CD4-positive, alpha-beta T cell (primary cell): ENCODE measurements around the gene RLN2. TPM values are rescaled to one million over a fixed set of nuclear protein-coding genes. Genes with fewer than 3 reads are reported as not detected.
A peak's percentile ranks its signal among the peaks of the same experiment; 100 is the strongest.
"Not testable (repeated sequence)": the region's sequence is repeated elsewhere in the genome, so short reads cannot be mapped to it uniquely, and the experiment has no call there.

Experiments used
- ATAC-seq: fragments of 200-7000 bp; cut with Tn5 transposase; one replicate; pipeline ENCODE4 v1.10.0; 2022; ENCODE audit warnings: mild to moderate bottlenecking; ENCODE audit not compliant: poor library complexity
- CTCF ChIA-PET: fragments of 350-600 bp; sonication (Branson Sonifier 250); formaldehyde crosslinking; loops from one replicate; lab custom pipeline; 2021; ENCODE audit warnings: antibody characterized with exemption, inconsistent platforms; lab: Charles Lee
- POLR2A ChIA-PET: fragments of 350-600 bp; sonication (Branson Sonifier 250); formaldehyde crosslinking; loops from one replicate; lab custom pipeline; 2021; ENCODE audit warnings: antibody characterized with exemption, inconsistent platforms; lab: Charles Lee
- DNase-seq, 14 experiments: peaks; one replicate each; pipeline ENCODE4 v3.0.0-alpha.2; 2013 to 2020; ENCODE audit warnings: mixed read lengths in 2 of 14
- H3K27ac ChIP-seq, 2 donors: one replicate each; pipeline versions ENCODE4 v1.5.1 to v1.7.0; 2013; ENCODE audit warnings: low read length in 2 of 2, low read depth in 1 of 2, mild to moderate bottlenecking in 1 of 2
- H3K27me3 ChIP-seq, 2 experiments: 1 replicate in 1 of 2; 2 replicates in 1 of 2; pipeline versions ENCODE4 v1.6.1 to v1.7.0; 2013; ENCODE audit warnings: low read length in 2 of 2, control low read depth in 1 of 2, mild to moderate bottlenecking in 1 of 2, moderate library complexity in 1 of 2; ENCODE audit not compliant: insufficient read depth in 2 of 2, control insufficient read depth in 1 of 2
- H3K36me3 ChIP-seq: one replicate; pipeline ENCODE4 v1.6.1; 2013; ENCODE audit warnings: low read length, control low read depth; ENCODE audit not compliant: insufficient read depth
- H3K4me1 ChIP-seq: one replicate; pipeline ENCODE4 v1.6.1; 2013; ENCODE audit warnings: low read length, control low read depth; ENCODE audit not compliant: insufficient read depth
- H3K4me3 ChIP-seq: one replicate; pipeline ENCODE4 v1.5.1; 2013; ENCODE audit warnings: mild to moderate bottlenecking, low read length, moderate library complexity
- H3K9me3 ChIP-seq, 2 experiments: 1 replicate in 1 of 2; 2 replicates in 1 of 2; pipeline versions ENCODE4 v1.6.1 to v1.7.0; 2013; ENCODE audit warnings: low read length in 2 of 2, mild to moderate bottlenecking in 2 of 2, control low read depth in 1 of 2, moderate library complexity in 1 of 2; ENCODE audit not compliant: control insufficient read depth in 1 of 2, insufficient read depth in 1 of 2
- H3K27ac Mint-ChIP-seq: one replicate; pipeline ENCODE4 v1.8.0; 2020; ENCODE audit warnings: mixed read lengths
- H3K27me3 Mint-ChIP-seq: one replicate; pipeline ENCODE4 v1.8.0; 2021; ENCODE audit warnings: mixed read lengths
- H3K36me3 Mint-ChIP-seq: one replicate; pipeline ENCODE4 v1.8.0; 2021; ENCODE audit warnings: low read depth, mixed read lengths
- H3K4me1 Mint-ChIP-seq: one replicate; pipeline ENCODE4 v1.8.0; 2021; ENCODE audit warnings: low read depth, mixed read lengths
- H3K4me3 Mint-ChIP-seq: one replicate; pipeline ENCODE4 v1.8.0; 2020; ENCODE audit warnings: mild to moderate bottlenecking, mixed read lengths
- H3K9me3 Mint-ChIP-seq: one replicate; pipeline ENCODE4 v1.8.0; 2020; ENCODE audit warnings: mixed read lengths
- intact Hi-C, 2 experiments: fragments of 100-400 bp; cut with DNase I in 1 of 2; cut with micrococcal nuclease in 1 of 2; formaldehyde crosslinking; loops; one replicate each; pipeline versions ENCODE4 v1.15.1 to v1.9.0; 2023 to 2025; cut with DNase I, micrococcal nuclease
- total RNA-seq, 174 experiments: library from RNA in 2 of 174; stranded (reverse) in 2 of 174; gene quantifications; one replicate each; pipeline ENCODE4 v1.2.3 and lab custom pipeline; 2021 to 2026
- TF ChIP-seq, protein P1 (sequence below): fragments of 200-600 bp; IDR thresholded peaks from one replicate; pipeline ENCODE4 v1.8.0; 2022; ENCODE audit warnings: antibody characterized with exemption, mild to moderate bottlenecking

The RLN2 gene
- total RNA-seq, 2 experiments from 2014 or later: 0.47 to 0.88 TPM

DNA sequence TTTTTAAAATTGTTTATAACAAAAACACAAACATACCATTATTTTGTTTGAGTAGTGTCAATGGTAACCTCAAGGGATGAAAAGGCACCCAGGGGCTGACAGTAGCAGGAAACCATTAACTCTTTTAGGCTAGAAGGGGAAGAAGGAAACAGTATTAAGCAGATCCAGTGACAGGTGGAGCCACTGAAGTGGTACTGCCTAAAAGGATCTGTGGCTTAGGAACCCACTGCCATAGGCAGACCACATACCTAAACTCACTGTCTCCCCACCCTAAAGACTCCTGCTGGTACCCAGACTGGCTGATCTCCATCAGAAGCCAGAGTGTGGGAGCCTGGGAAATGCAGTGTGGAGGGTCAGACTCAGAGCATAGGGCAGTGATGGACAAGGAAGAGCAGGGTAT is 21.7 kb upstream of the RLN2 start:
- no peak overlapping the region for H3K4me3 ChIP-seq
- DNase-seq (no peak), ATAC-seq (no peak)
- H3K4me1 ChIP-seq: peaks cover 18% of the 10 kb centered on the region
- H3K27me3 ChIP-seq: no peaks in the 10 kb centered on the region
- Mint-ChIP-seq H3K36me3 (peaks cover 68% of the 10 kb centered on the region), H3K4me1 (peaks cover 52% of the 10 kb centered on the region), H3K27ac (peak overlapping the region; percentile 51), H3K4me3 (no peak overlapping the region), H3K9me3 (peaks cover 2% of the 10 kb centered on the region), H3K27me3 (no peaks in the 10 kb centered on the region)
- ChIA-PET CTCF (no interaction called here), POLR2A (interaction anchor here (1.2 kb wide), 1 partner anchor 113 kb away, joined by 3 read pairs; no protein-coding TSS in a partner anchor)
- H3K27ac ChIP-seq: no peak overlapping the region
- TF ChIP-seq, protein P1, sequence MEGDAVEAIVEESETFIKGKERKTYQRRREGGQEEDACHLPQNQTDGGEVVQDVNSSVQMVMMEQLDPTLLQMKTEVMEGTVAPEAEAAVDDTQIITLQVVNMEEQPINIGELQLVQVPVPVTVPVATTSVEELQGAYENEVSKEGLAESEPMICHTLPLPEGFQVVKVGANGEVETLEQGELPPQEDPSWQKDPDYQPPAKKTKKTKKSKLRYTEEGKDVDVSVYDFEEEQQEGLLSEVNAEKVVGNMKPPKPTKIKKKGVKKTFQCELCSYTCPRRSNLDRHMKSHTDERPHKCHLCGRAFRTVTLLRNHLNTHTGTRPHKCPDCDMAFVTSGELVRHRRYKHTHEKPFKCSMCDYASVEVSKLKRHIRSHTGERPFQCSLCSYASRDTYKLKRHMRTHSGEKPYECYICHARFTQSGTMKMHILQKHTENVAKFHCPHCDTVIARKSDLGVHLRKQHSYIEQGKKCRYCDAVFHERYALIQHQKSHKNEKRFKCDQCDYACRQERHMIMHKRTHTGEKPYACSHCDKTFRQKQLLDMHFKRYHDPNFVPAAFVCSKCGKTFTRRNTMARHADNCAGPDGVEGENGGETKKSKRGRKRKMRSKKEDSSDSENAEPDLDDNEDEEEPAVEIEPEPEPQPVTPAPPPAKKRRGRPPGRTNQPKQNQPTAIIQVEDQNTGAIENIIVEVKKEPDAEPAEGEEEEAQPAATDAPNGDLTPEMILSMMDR: no peak
- H3K9me3 ChIP-seq: no peaks in the 10 kb centered on the region
- intact Hi-C loops: no loop called here
- H3K36me3 ChIP-seq: no peaks in the 10 kb centered on the region

DNA sequence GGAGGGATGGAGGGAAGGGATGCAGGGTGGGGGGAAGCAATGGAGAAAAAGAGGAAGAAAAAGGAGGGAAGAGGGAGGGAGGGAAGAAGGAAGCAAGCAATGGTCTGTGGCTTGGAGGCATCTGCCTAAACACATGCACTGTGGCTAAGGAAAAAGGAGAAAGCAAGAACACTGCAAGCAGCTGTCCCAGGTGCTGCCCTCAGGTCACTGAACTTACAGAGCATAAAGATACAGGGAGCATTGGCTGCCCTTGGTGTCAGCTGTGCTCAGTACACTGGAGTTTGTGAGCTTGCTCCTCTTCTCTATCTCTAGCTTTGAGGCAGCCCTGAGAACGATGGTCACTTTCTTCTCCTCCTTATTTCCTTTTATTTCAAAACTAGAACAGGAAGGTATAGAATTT is 17.1 kb upstream of the RLN2 start:
- H3K27ac ChIP-seq, ATAC-seq, H3K9me3 ChIP-seq, H3K27me3 ChIP-seq, H3K27me3 Mint-ChIP-seq, H3K4me3 Mint-ChIP-seq, H3K4me1 ChIP-seq, H3K36me3 ChIP-seq, H3K27ac Mint-ChIP-seq, POLR2A ChIA-PET, DNase-seq, H3K4me3 ChIP-seq, H3K9me3 Mint-ChIP-seq: not testable (repeated sequence)
- intact Hi-C loops: loop anchor here in 1 of 2 experiments (1.0 kb wide), 1 partner anchor 12 kb away; no protein-coding TSS in a partner anchor
- Mint-ChIP-seq H3K4me1 (peaks cover 27% of the 10 kb centered on the region), H3K36me3 (peaks cover 52% of the 10 kb centered on the region)
- CTCF ChIA-PET: interaction anchor here (0.6 to 1.4 kb wide), 2 partner anchors 12 to 15 kb away, joined by 3 to 4 read pairs; no protein-coding TSS in a partner anchor

DNA sequence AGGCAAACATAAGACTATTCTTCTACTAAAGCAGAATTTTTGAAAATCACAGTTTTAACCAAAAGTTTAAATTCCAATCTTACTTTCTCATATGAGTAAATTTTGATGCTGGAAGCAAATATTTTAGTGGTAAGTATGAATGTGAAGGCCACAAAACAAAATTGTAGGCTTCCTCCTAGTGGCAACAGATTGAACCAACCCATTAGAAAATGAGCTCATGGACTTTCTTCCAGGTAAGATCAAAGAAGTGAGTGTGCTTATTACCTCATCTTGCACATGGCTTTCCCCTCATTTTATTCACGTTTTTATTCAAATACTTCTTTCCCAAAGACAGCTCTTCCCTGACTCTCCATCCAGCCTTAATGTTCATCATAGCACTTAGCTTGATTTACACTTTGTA is 16.5 kb upstream of the RLN2 start:
- H3K4me1 ChIP-seq: no peaks in the 10 kb centered on the region
- H3K4me3 ChIP-seq: no peak overlapping the region
- no peaks in the 10 kb centered on the region for H3K27me3 ChIP-seq
- ATAC-seq (peak; percentile 62), DNase-seq (peak in 3 of 14 experiments; percentile 19 to 35 (median 23))
- Mint-ChIP-seq H3K36me3 (peaks cover 52% of the 10 kb centered on the region), H3K27me3 (no peaks in the 10 kb centered on the region), H3K4me1 (peaks cover 22% of the 10 kb centered on the region), H3K4me3 (no peak overlapping the region), H3K27ac (no peak overlapping the region), H3K9me3 (no peaks in the 10 kb centered on the region)
- intact Hi-C loops: loop anchor here in 1 of 2 experiments (1.0 kb wide), 1 partner anchor 12 kb away; no protein-coding TSS in a partner anchor
- H3K27ac ChIP-seq: no peak overlapping the region
- ChIA-PET CTCF (interaction anchor here (0.6 to 1.4 kb wide), 2 partner anchors 12 to 16 kb away, joined by 3 to 4 read pairs; no protein-coding TSS in a partner anchor), POLR2A (no interaction called here)
- no peaks in the 10 kb centered on the region for H3K36me3 ChIP-seq
- TF ChIP-seq, protein P1: no peak
- H3K9me3 ChIP-seq: no peaks in the 10 kb centered on the region

DNA sequence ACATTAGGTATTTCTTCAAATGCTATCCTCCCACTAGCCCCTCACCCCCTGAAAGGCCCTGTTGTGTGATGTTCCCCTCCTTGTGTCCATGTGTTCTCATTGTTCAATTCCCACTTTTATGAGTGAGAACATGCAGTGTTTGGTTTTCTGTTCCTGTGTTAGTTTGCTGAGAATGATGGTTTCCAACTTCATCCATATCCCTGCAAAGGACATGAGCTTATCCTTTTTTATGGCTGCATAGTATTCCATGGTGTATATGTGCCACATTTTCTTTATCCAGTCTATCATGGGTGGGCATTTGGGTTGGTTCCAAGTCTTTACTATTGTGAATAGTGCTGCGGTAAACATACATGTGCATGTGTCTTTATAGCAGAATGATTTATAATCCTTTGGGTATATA is 11.9 kb upstream of the RLN2 start:
- POLR2A ChIA-PET, CTCF ChIA-PET, H3K4me1 Mint-ChIP-seq: not testable (repeated sequence)

More for the DNA sequence above, 11.9 kb upstream of the RLN2 start:
- H3K4me3 Mint-ChIP-seq, H3K36me3 ChIP-seq, H3K27ac Mint-ChIP-seq, DNase-seq, H3K27me3 ChIP-seq, H3K4me1 ChIP-seq, H3K4me3 ChIP-seq, H3K27ac ChIP-seq, H3K9me3 Mint-ChIP-seq, intact Hi-C loops, H3K27me3 Mint-ChIP-seq, ATAC-seq: not testable (repeated sequence)
- H3K9me3 ChIP-seq: peaks cover 7 to 13% of the 10 kb centered on the region in 2 experiments
- peaks cover 69% of the 10 kb centered on the region for H3K36me3 Mint-ChIP-seq
